H9 (cell line): ENCODE results near the gene PRSS23. TPM values are rescaled to one million over a fixed set of nuclear protein-coding genes. Genes with fewer than 3 reads are reported as not detected.

Experiments used
- DNase-seq: peaks from one replicate; pipeline ENCODE4 v3.0.0-alpha.2; 2017
- H2AFZ ChIP-seq: one replicate; pipeline ENCODE4 v1.6.1; 2013; ENCODE audit warnings: mild to moderate bottlenecking, low read length, control low read depth, moderate library complexity
- H2AK5ac ChIP-seq: 2 replicates; pipeline ENCODE4 v1.6.1; 2013; ENCODE audit warnings: low read length, control low read depth, mixed read lengths; ENCODE audit not compliant: insufficient read length
- H2BK120ac ChIP-seq: one replicate; pipeline ENCODE4 v1.6.1; 2013; ENCODE audit warnings: low read depth, mild to moderate bottlenecking, low read length, control low read depth, inconsistent platforms; ENCODE audit not compliant: poor library complexity, severe bottlenecking
- H2BK12ac ChIP-seq: 2 replicates; pipeline ENCODE4 v1.6.1; 2013; ENCODE audit warnings: low read length, control low read depth, mixed read lengths, low read depth; ENCODE audit not compliant: insufficient read length
- H2BK15ac ChIP-seq: 2 replicates; pipeline ENCODE4 v1.6.1; 2013; ENCODE audit warnings: low read depth, low read length, control low read depth
- H2BK20ac ChIP-seq: one replicate; pipeline ENCODE4 v1.6.1; 2013; ENCODE audit warnings: low read depth, mild to moderate bottlenecking, low read length, control low read depth, inconsistent platforms; ENCODE audit not compliant: poor library complexity, severe bottlenecking
- H2BK5ac ChIP-seq: 2 replicates; pipeline ENCODE4 v1.6.1; 2013; ENCODE audit warnings: low read length, control low read depth, mixed read lengths; ENCODE audit not compliant: insufficient read length
- H3K14ac ChIP-seq: 2 replicates; pipeline ENCODE4 v1.6.1; 2013; ENCODE audit warnings: low read length, control low read depth; ENCODE audit not compliant: insufficient read depth
- H3K18ac ChIP-seq: 2 replicates; pipeline ENCODE4 v1.6.1; 2013; ENCODE audit warnings: low read depth, mild to moderate bottlenecking, mixed read lengths, low read length, control low read depth; ENCODE audit not compliant: insufficient read length
- H3K23ac ChIP-seq: 2 replicates; pipeline ENCODE4 v1.6.1; 2013; ENCODE audit warnings: low read length, control low read depth, mixed read lengths, low read depth; ENCODE audit not compliant: insufficient read length
- H3K23me2 ChIP-seq: 2 replicates; pipeline ENCODE4 v1.6.1; 2013; ENCODE audit warnings: low read depth, mild to moderate bottlenecking, mixed read lengths, low read length, control low read depth; ENCODE audit not compliant: insufficient read length, poor library complexity, severe bottlenecking
- H3K27ac ChIP-seq: 2 replicates; pipeline ENCODE4 v1.5.1; 2013; ENCODE audit warnings: low read length, control low read depth, mixed read lengths, low read depth; ENCODE audit not compliant: insufficient read length
- H3K27me3 ChIP-seq: 2 replicates; pipeline ENCODE4 v1.6.1; 2013; ENCODE audit warnings: low read length, control low read depth, inconsistent platforms; ENCODE audit not compliant: insufficient read depth
- H3K4ac ChIP-seq: 2 replicates; pipeline ENCODE4 v1.6.1; 2013; ENCODE audit warnings: low read depth, mild to moderate bottlenecking, control low read depth, inconsistent platforms, low read length, moderate library complexity
- H3K4me1 ChIP-seq: 2 replicates; pipeline ENCODE4 v1.6.1; 2013; ENCODE audit warnings: low read length, control low read depth, inconsistent platforms; ENCODE audit not compliant: insufficient read depth
- H3K4me2 ChIP-seq: 2 replicates; pipeline ENCODE4 v1.6.1; 2013; ENCODE audit warnings: low read length, control low read depth, mixed read lengths; ENCODE audit not compliant: insufficient read length, insufficient read depth
- H3K56ac ChIP-seq: 2 replicates; pipeline ENCODE4 v1.6.1; 2013; ENCODE audit warnings: low read depth, mild to moderate bottlenecking, mixed read lengths, low read length, control low read depth; ENCODE audit not compliant: insufficient read length
- H3K79me1 ChIP-seq: 2 replicates; pipeline ENCODE4 v1.6.1; 2013; ENCODE audit warnings: low read depth, mild to moderate bottlenecking, moderate library complexity, low read length, control low read depth, inconsistent platforms; ENCODE audit not compliant: insufficient read depth, poor library complexity, severe bottlenecking
- H3K79me2 ChIP-seq: 2 replicates; pipeline ENCODE4 v1.6.1; 2013; ENCODE audit warnings: low read length, control low read depth, inconsistent platforms; ENCODE audit not compliant: insufficient read depth
- H3K9ac ChIP-seq: 2 replicates; pipeline ENCODE4 v1.6.1; 2013; ENCODE audit warnings: low read length, control low read depth, mixed read lengths; ENCODE audit not compliant: insufficient read length; ENCODE audit errors: extremely low read depth
- H3K9me3 ChIP-seq: one replicate; pipeline ENCODE4 v1.6.1; 2013; ENCODE audit warnings: low read depth, low read length, inconsistent platforms; ENCODE audit not compliant: control insufficient read depth
- H3T11ph ChIP-seq: one replicate; pipeline ENCODE4 v1.6.1; 2013; ENCODE audit warnings: mild to moderate bottlenecking, low read length, control low read depth, inconsistent platforms
- H4K20me1 ChIP-seq: one replicate; pipeline ENCODE4 v1.6.1; 2013; ENCODE audit not compliant: control insufficient read depth, insufficient read length, insufficient read depth
- H4K5ac ChIP-seq: 2 replicates; pipeline ENCODE4 v1.6.1; 2013; ENCODE audit warnings: low read depth, mild to moderate bottlenecking, mixed read lengths, low read length, control low read depth; ENCODE audit not compliant: insufficient read length
- H4K8ac ChIP-seq: replicated peaks from 2 replicates; pipeline ENCODE4 v1.6.1; 2013; ENCODE audit warnings: low read length, control low read depth, mixed read lengths, low read depth; ENCODE audit not compliant: insufficient read length
- H4K91ac ChIP-seq: 2 replicates; pipeline ENCODE4 v1.6.1; 2013; ENCODE audit warnings: low read depth, mild to moderate bottlenecking, moderate library complexity, mixed read lengths, low read length, control low read depth; ENCODE audit not compliant: insufficient read length
- H3K27ac Mint-ChIP-seq, 3 experiments: 2 replicates in 2 of 3; 3 replicates in 1 of 3; pipeline ENCODE4 v1.8.0; 2020 to 2021; ENCODE audit warnings: mixed read lengths in 3 of 3, mild to moderate bottlenecking in 1 of 3, moderate library complexity in 1 of 3
- H3K27me3 Mint-ChIP-seq: 2 replicates; pipeline ENCODE4 v1.8.0; 2021; ENCODE audit warnings: low read depth, mild to moderate bottlenecking, moderate library complexity, mixed read lengths
- H3K36me3 Mint-ChIP-seq, 3 experiments: 2 replicates in 2 of 3; 3 replicates in 1 of 3; pipeline ENCODE4 v1.8.0; 2020 to 2021; ENCODE audit warnings: low read depth in 3 of 3, mixed read lengths in 3 of 3; ENCODE audit not compliant: insufficient read depth in 1 of 3
- H3K4me1 Mint-ChIP-seq, 2 experiments: 2 replicates each; pipeline ENCODE4 v1.8.0; 2020; ENCODE audit warnings: mixed read lengths in 2 of 2
- H3K4me3 Mint-ChIP-seq, 2 experiments: 2 replicates in 1 of 2; 3 replicates in 1 of 2; pipeline ENCODE4 v1.8.0; 2020 to 2021; ENCODE audit warnings: mild to moderate bottlenecking in 2 of 2, mixed read lengths in 2 of 2, moderate library complexity in 1 of 2
- H3K9me3 Mint-ChIP-seq, 2 experiments: 2 replicates in 1 of 2; 3 replicates in 1 of 2; pipeline ENCODE4 v1.8.0; 2020; ENCODE audit warnings: mild to moderate bottlenecking in 2 of 2, mixed read lengths in 2 of 2, moderate library complexity in 1 of 2
- WGBS: extraction: QIAGEN DNeasy Blood & Tissue Kit; methylation state at CpG from one replicate; pipeline ENCODE4 v1.1.7; 2013; ENCODE audit warnings: missing lambda C conversion rate, low lambda C conversion rate, mixed read lengths; ENCODE audit not compliant: insufficient read length; ENCODE audit errors: extremely low coverage; 5-methylcytosine and 5-hydroxymethylcytosine counted together
- total RNA-seq: library from RNA; stranded (reverse); gene quantifications from 2 replicates; pipeline ENCODE4 v1.2.1, GENCODE V29; 2021
- TF ChIP-seq, protein P1 (sequence below): fragments of 200-600 bp; sonication (generic); conservative IDR thresholded peaks from 3 replicates; pipeline ENCODE4 v1.8.0; 2021; ENCODE audit warnings: antibody characterized with exemption, mild to moderate bottlenecking

The PRSS23 gene
- total RNA-seq, 1 experiment from 2014 or later = 6.9 TPM

DNA sequence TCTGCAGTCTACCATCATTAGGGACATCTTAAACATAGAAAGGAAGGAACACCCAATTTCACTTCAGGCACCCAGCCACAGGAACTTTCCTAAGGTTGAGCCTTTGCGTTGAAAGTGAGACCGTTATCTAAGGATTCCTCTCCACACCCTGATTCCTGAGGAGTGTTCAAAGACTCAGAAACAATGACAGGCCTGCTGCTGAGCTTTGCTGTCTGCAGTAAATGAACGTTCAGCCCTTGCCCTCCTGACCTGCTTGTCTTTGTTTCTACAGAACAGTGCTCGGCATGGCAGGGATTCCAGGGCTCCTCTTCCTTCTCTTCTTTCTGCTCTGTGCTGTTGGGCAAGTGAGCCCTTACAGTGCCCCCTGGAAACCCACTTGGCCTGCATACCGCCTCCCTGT lies 7.0 kb downstream of the PRSS23 start:
- H3K79me2 ChIP-seq = no peaks in the 10 kb centered on the region

More for the DNA sequence above, 7.0 kb downstream of the PRSS23 start:
- no peak overlapping the region for H2BK20ac ChIP-seq
- Mint-ChIP-seq H3K36me3 (peaks cover 1 to 14% (median 8%) of the 10 kb centered on the region in 3 experiments; a peak in 4 of 7 replicates), H3K4me1 (peaks cover 36 to 40% of the 10 kb centered on the region in 2 experiments), H3K27me3 (no peaks in the 10 kb centered on the region), H3K27ac (peak overlapping the region in 1 of 3 experiments; percentile 68; a peak in 1 of 7 replicates), H3K4me3 (no peak overlapping the region), H3K9me3 (no peaks in the 10 kb centered on the region)
- no peak overlapping the region for H4K5ac ChIP-seq
- DNase-seq = no peak
- no peak overlapping the region for H2BK120ac ChIP-seq
- no peak overlapping the region for H4K91ac ChIP-seq
- H3K56ac ChIP-seq = no peak overlapping the region
- no peak overlapping the region for H2BK15ac ChIP-seq
- no peaks in the 10 kb centered on the region for H3K9me3 ChIP-seq
- H2AFZ ChIP-seq = no peak overlapping the region
- H3K4ac ChIP-seq = no peak overlapping the region
- H3K18ac ChIP-seq = no peak overlapping the region
- H2BK12ac ChIP-seq = no peak overlapping the region
- H3K27ac ChIP-seq = no peak overlapping the region
- H3K79me1 ChIP-seq = no peaks in the 10 kb centered on the region
- H3K23ac ChIP-seq = no peak overlapping the region
- H4K8ac ChIP-seq = no peak overlapping the region
- no peak overlapping the region for H3T11ph ChIP-seq
- no peak overlapping the region for H2AK5ac ChIP-seq
- H3K14ac ChIP-seq = no peak overlapping the region
- H4K20me1 ChIP-seq = no peaks in the 10 kb centered on the region
- no peaks in the 10 kb centered on the region for H3K27me3 ChIP-seq
- no peak overlapping the region for H3K9ac ChIP-seq
- no peak overlapping the region for H3K4me2 ChIP-seq
- no CpG with 5 or more reads among the region's 5 CpGs for WGBS
- H3K23me2 ChIP-seq = no peaks in the 10 kb centered on the region
- TF ChIP-seq, protein P1, sequence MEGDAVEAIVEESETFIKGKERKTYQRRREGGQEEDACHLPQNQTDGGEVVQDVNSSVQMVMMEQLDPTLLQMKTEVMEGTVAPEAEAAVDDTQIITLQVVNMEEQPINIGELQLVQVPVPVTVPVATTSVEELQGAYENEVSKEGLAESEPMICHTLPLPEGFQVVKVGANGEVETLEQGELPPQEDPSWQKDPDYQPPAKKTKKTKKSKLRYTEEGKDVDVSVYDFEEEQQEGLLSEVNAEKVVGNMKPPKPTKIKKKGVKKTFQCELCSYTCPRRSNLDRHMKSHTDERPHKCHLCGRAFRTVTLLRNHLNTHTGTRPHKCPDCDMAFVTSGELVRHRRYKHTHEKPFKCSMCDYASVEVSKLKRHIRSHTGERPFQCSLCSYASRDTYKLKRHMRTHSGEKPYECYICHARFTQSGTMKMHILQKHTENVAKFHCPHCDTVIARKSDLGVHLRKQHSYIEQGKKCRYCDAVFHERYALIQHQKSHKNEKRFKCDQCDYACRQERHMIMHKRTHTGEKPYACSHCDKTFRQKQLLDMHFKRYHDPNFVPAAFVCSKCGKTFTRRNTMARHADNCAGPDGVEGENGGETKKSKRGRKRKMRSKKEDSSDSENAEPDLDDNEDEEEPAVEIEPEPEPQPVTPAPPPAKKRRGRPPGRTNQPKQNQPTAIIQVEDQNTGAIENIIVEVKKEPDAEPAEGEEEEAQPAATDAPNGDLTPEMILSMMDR = no peak
- H2BK5ac ChIP-seq = no peak overlapping the region
- H3K4me1 ChIP-seq = peaks cover 1% of the 10 kb centered on the region; the same call in 1 of the 2 replicates
